ENCODE measurements around the gene GRM8.

Gene GRM8

DNA sequence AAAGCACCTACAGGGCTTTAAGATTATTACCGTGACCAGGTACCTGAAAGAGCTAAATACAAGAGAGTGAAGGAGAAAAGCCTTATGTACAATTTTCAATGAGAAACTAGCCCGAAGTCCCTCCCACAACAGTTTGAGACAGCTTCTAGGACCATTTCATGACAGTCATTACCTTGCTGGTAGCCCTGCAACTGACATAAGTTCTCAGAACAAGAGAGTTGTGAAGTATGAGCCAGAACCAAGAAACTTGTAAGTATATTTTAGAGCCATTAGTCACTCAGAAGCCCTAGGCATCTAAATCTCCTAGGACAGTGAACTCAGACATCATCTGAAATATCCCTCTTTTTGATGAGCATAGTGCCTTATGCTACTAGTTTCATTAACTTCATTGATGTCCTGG is 792.1 kb downstream of the GRM8 start:
- no peaks in the 10 kb centered on the region for H3K36me3 Mint-ChIP-seq (ENCODE audit: insufficient read depth)
- H3K4me1 Mint-ChIP-seq = no peaks in the 10 kb centered on the region
- ATAC-seq (replicated peaks; ENCODE audit: extremely low read depth, poor library complexity, severe bottlenecking) = no peak
- no peaks in the 10 kb centered on the region for H3K27me3 Mint-ChIP-seq
- no peak overlapping the region for H3K27ac Mint-ChIP-seq (ENCODE audit: low read depth)
- no peak for DNase-seq (ENCODE audit: low spot score in 2 of 2)
- H3K4me3 Mint-ChIP-seq = no peak overlapping the region
- peaks cover 6% of the 10 kb centered on the region for H3K9me3 Mint-ChIP-seq

DNA sequence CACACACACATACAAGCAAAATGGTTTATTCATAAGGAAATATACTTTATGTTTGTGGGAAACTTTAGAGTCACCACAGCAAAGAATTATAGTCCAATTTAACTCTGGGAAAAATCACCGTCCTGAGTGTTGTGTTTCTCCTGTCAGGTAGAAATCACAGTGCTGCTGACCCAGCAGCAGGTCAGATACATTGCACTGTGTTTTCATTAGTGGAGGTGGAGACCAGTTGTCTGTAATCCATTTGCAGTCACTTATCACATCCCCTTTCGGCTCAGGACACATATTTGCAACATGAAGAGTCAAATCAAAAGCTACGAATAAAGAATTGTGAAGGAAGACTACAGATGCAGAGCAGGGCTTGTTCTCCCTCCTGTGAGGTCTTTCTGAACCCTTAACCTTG is 799.6 kb downstream of the GRM8 start:
- Mint-ChIP-seq H3K9me3 (peaks cover 13% of the 10 kb centered on the region), H3K4me3 (no peak overlapping the region), H3K27ac (ENCODE audit: low read depth) (no peak overlapping the region), H3K27me3 (no peaks in the 10 kb centered on the region), H3K36me3 (ENCODE audit: insufficient read depth) (no peaks in the 10 kb centered on the region), H3K4me1 (no peaks in the 10 kb centered on the region)
- ATAC-seq (replicated peaks; ENCODE audit: extremely low read depth, poor library complexity, severe bottlenecking) = no peak
- no peak for DNase-seq (ENCODE audit: low spot score in 2 of 2)

DNA sequence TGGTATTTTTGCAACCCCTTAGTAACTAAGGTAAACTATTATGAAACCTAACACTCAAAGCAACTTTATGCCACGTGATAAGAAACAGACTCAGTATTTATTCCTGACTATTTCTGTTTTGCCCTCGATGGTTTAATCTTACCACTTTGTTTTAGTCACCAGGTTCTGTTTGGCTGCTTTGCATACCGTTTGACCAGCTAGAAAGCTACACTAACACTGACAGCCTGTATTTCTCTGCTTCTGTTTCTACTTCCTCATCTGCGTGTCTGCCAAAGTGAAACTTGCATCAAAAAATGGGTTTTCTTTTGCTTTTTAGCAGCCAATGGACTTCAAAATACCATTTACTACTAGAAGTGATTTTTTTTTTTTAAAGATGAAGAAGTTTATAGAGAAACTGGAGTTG is 802.5 kb downstream of the GRM8 start:
- ATAC-seq (replicated peaks; ENCODE audit: extremely low read depth, poor library complexity, severe bottlenecking) = no peak
- Mint-ChIP-seq H3K9me3 (peaks cover 13% of the 10 kb centered on the region), H3K27ac (ENCODE audit: low read depth) (no peak overlapping the region)

DNA sequence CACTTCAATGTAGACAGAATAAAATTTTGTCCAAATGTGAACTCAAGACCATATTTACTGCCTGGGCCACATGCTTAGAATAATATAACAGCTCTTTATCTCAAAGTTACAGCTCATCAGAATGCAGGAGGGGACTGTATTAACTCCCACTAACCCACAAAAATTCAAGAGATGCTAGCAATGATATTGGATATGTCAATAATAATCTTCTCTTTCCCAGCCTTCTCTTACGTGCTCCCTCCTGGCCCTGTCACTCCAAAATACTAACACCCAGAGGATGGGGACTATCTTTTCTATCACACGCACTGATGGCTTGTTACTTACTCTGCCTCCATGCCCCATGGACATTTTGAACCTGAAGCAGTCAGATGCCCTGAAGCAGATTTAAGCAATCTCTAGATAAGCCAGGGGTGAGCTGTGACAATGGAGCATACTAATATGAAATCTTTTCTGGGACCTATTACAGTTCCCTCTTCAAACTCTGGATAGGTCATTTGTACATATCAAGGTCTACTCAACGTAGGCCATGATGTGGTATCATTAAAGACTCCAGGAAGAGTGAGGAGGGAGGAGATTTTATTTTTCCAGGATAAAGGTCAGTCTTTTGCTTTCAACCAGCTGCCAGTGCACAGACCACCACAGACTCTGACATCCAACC is 803.0 kb downstream of the GRM8 start:
- Mint-ChIP-seq H3K36me3 (ENCODE audit: insufficient read depth) (no peaks in the 10 kb centered on the region), H3K9me3 (peaks cover 13% of the 10 kb centered on the region), H3K4me1 (no peaks in the 10 kb centered on the region), H3K27ac (ENCODE audit: low read depth) (no peak overlapping the region), H3K4me3 (no peak overlapping the region), H3K27me3 (no peaks in the 10 kb centered on the region)
- no peak for DNase-seq (ENCODE audit: low spot score in 2 of 2)
- no peak for ATAC-seq (replicated peaks; ENCODE audit: extremely low read depth, poor library complexity, severe bottlenecking)

More for the DNA sequence above, 802.5 kb downstream of the GRM8 start:
- no peak for DNase-seq (ENCODE audit: low spot score in 2 of 2)
- H3K36me3 Mint-ChIP-seq (ENCODE audit: insufficient read depth) = no peaks in the 10 kb centered on the region
- H3K4me1 Mint-ChIP-seq = no peaks in the 10 kb centered on the region
- H3K27me3 Mint-ChIP-seq = no peaks in the 10 kb centered on the region
- H3K4me3 Mint-ChIP-seq = no peak overlapping the region

DNA sequence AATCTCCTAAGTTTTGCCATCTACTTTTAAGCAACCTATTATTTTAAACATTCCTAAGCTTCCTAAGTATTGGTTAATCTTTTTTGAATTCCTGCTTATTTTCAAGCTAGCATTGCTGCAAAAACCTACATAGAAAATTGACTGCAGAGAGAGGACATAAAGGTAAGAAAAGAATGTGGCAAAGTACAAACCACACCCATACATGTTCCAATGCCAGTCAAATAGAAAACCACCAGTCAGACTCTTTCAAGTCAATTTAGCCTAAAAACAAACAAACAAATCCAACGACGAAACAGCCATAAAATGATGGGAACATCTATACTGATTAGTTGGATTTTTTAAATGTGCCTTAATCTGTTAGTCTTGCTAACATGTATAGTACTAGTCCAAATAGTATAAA is 804.8 kb downstream of the GRM8 start:
- Mint-ChIP-seq H3K27ac (ENCODE audit: low read depth) (no peak overlapping the region), H3K27me3 (no peaks in the 10 kb centered on the region), H3K4me3 (no peak overlapping the region), H3K9me3 (peaks cover 13% of the 10 kb centered on the region), H3K36me3 (ENCODE audit: insufficient read depth) (no peaks in the 10 kb centered on the region), H3K4me1 (no peaks in the 10 kb centered on the region)
- ATAC-seq (replicated peaks; ENCODE audit: extremely low read depth, poor library complexity, severe bottlenecking) (no peak), DNase-seq (ENCODE audit: low spot score in 2 of 2) (no peak)

DNA sequence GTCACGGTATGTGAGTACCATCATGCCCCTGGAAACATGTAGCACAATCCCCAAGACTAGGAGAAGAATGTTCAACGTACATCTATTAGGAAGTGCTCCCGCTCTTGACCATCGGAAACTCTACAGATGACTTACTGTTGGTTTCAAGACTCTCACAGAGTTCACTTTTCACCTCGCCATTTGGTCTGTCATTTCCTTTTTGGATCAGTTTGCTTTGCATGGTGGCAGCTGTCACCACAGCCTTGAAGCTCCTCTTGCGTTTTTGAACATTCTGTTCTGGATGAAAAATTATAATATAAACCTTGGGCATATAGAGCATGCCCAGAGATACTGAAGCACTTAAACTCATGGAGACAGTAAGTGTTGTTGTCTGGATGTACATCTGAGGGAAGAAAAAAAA is 806.8 kb downstream of the GRM8 start:
- Mint-ChIP-seq H3K4me3 (no peak overlapping the region), H3K36me3 (ENCODE audit: insufficient read depth) (no peaks in the 10 kb centered on the region), H3K4me1 (no peaks in the 10 kb centered on the region), H3K9me3 (peaks cover 5% of the 10 kb centered on the region), H3K27me3 (no peaks in the 10 kb centered on the region), H3K27ac (ENCODE audit: low read depth) (no peak overlapping the region)
- ATAC-seq (replicated peaks; ENCODE audit: extremely low read depth, poor library complexity, severe bottlenecking) = no peak
- no peak for DNase-seq (ENCODE audit: low spot score in 2 of 2)

DNA sequence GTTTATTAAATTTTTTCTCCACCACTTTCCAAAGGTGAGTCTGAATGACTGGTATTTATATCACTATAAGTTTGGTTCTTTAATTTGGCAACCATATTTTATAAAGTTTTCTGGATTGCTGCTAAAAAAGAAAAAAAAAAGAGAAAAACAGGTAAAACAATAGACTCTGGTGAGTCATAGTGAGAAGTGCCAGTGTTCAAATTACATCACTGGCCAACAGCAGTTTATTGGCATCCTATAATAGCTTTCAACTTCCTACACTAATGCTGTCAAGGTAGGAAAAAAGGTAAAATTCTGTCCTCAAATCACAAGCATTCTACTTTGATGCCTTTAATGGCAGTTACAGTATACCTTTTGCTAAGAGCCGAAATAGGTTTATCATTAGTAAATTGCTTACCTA is 808.8 kb downstream of the GRM8 start:
- no peak overlapping the region for H3K4me3 Mint-ChIP-seq
- peaks cover 6% of the 10 kb centered on the region for H3K9me3 Mint-ChIP-seq
- ATAC-seq (replicated peaks; ENCODE audit: extremely low read depth, poor library complexity, severe bottlenecking) (no peak), DNase-seq (ENCODE audit: low spot score in 2 of 2) (no peak)
- H3K27ac Mint-ChIP-seq (ENCODE audit: low read depth) = no peak overlapping the region
- no peaks in the 10 kb centered on the region for H3K27me3 Mint-ChIP-seq
- no peaks in the 10 kb centered on the region for H3K4me1 Mint-ChIP-seq
- no peaks in the 10 kb centered on the region for H3K36me3 Mint-ChIP-seq (ENCODE audit: insufficient read depth)

DNA sequence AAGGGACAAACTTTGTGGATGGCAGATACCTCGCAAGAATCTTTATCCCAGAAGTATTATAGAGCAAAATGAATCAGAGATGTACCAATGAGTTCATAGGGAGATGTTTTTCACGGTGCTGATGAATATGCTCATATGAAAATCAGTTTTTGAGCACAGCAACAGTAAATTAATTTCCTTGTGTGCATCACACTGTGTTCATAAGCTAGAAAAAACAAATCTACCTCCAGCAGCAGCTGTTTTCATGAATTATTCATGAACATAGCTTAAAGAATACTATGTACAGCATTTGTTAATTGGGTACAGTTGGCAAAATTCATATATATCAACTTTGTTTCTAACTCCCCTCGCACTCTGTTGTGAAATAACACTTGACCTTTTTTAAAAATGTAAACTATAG is 809.8 kb downstream of the GRM8 start:
- Mint-ChIP-seq H3K27ac (ENCODE audit: low read depth) (no peak overlapping the region), H3K27me3 (no peaks in the 10 kb centered on the region), H3K4me3 (no peak overlapping the region), H3K36me3 (ENCODE audit: insufficient read depth) (no peaks in the 10 kb centered on the region), H3K4me1 (no peaks in the 10 kb centered on the region), H3K9me3 (peaks cover 6% of the 10 kb centered on the region)
- DNase-seq (ENCODE audit: low spot score in 2 of 2) (no peak), ATAC-seq (replicated peaks; ENCODE audit: extremely low read depth, poor library complexity, severe bottlenecking) (no peak)

DNA sequence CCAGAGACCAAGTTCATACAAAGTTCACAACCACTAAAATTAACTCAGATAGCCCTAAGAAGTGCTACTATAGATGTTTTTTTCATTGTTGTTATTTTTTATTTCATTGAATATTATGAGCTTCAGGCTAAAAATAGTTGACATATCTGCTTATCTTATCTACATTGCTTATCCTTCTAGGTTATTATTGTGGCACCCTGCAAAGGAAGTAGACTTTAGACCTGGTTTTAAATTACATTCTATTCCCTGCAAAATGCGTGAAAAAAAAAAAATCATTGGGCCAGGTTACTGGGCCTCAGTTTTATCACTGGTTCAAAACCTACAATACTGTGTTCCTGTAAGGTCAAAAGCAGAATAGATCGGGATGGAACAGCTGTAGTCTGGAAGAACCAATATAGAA is 811.0 kb downstream of the GRM8 start:
- ATAC-seq (replicated peaks; ENCODE audit: extremely low read depth, poor library complexity, severe bottlenecking) (no peak), DNase-seq (ENCODE audit: low spot score in 2 of 2) (no peak)
- Mint-ChIP-seq H3K36me3 (ENCODE audit: insufficient read depth) (no peaks in the 10 kb centered on the region), H3K9me3 (peaks cover 6% of the 10 kb centered on the region), H3K4me3 (no peak overlapping the region), H3K27ac (ENCODE audit: low read depth) (no peak overlapping the region), H3K27me3 (no peaks in the 10 kb centered on the region), H3K4me1 (no peaks in the 10 kb centered on the region)

DNA sequence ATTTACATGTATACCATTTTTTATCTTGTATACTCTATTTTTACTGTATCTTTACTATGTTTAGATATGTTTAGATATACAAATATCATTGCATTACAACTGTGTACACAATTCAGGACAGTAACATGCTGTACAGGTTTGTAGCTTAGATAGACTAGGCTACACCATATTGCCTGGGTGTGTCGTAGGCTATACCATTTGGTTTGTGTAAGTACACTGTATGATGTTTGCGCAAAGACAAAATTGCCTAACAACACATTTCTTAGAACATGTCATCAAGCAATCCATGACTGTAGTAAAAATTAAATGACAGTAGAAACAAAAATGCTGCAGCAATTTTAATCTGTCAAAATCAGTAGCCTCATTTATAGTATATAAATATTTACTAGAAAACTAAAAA is 812.2 kb downstream of the GRM8 start:
- Mint-ChIP-seq H3K27ac (ENCODE audit: low read depth) (no peak overlapping the region), H3K4me3 (no peak overlapping the region), H3K36me3 (ENCODE audit: insufficient read depth) (no peaks in the 10 kb centered on the region), H3K27me3 (no peaks in the 10 kb centered on the region), H3K9me3 (peaks cover 6% of the 10 kb centered on the region), H3K4me1 (no peaks in the 10 kb centered on the region)
- no peak for DNase-seq (ENCODE audit: low spot score in 2 of 2)
- no peak for ATAC-seq (replicated peaks; ENCODE audit: extremely low read depth, poor library complexity, severe bottlenecking)

DNA sequence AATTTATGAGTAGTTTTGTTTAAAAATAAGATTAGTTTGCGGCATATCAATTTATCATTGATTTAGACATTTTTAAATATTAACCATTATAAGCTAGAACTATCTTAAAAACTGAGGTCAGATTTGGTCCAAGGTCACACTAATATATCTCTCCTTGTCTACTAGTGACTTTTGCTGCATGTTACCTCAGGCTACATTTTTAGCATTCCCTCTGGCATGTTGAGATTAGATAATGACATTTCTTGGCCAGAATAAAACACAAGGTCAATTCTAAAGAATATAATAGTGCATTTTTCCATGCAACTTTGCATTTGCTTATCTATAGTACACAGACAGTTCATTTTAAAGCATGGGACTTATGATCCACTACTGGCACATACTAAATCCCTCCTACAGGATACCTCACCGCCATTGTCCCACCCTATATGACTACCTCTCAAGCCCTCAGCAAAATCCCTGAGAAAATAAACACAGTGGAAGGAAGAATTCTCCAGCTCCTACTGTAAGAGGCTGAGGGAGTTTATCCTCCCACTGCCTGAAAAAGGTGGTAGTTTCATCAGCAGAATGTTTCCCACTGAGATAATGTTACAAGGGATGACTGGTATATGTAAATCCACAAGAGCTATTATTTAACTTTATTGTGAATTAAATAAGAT is 816.4 kb downstream of the GRM8 start:
- DNase-seq (ENCODE audit: low spot score in 2 of 2) (no peak), ATAC-seq (replicated peaks; ENCODE audit: extremely low read depth, poor library complexity, severe bottlenecking) (no peak)
- Mint-ChIP-seq H3K27ac (ENCODE audit: low read depth) (no peak overlapping the region), H3K36me3 (ENCODE audit: insufficient read depth) (no peaks in the 10 kb centered on the region), H3K9me3 (peaks cover 12% of the 10 kb centered on the region), H3K4me3 (no peak overlapping the region), H3K27me3 (no peaks in the 10 kb centered on the region), H3K4me1 (no peaks in the 10 kb centered on the region)

DNA sequence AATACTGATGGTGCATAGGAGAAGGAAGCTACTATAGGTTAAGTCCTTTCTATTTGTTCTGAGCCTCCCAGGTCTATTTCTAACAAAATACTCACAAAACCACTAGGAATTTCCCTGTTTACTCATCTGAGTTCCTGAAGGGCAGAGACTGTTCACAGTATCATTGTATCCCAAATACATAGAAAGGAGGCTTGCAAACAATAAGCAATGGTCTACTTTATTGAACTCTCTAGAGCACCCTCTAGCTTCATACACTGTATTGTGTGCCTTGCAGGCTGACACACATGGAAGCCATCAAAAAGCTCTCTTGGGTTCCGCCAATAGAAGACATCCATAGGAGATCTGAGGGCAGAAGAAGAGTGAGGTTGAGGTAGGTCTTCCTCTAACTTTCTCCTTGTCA is 826.1 kb downstream of the GRM8 start:
- Mint-ChIP-seq H3K4me1 (no peaks in the 10 kb centered on the region), H3K4me3 (no peak overlapping the region), H3K9me3 (peaks cover 19% of the 10 kb centered on the region), H3K27ac (ENCODE audit: low read depth) (no peak overlapping the region), H3K36me3 (ENCODE audit: insufficient read depth) (no peaks in the 10 kb centered on the region), H3K27me3 (no peaks in the 10 kb centered on the region)
- no peak for DNase-seq (ENCODE audit: low spot score in 2 of 2)
- no peak for ATAC-seq (replicated peaks; ENCODE audit: extremely low read depth, poor library complexity, severe bottlenecking)

DNA sequence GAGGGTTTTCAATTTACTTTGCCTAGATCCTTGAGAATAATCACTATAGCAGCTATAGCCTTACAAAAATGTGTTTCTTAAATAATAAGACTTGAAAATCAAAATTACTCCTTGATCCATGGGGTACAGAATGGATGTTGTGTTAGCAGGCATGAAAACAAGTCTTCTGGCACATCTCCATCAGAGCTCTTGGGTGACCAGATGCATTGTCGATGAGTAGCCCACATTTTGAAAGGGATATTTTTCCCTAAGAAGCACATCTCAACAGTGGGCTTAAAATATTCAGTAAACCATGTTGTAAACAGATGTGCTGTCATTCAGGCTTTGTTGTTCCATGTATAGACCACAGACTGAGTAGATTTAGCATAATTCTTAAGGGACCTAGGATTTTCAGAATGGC is 827.8 kb downstream of the GRM8 start:
- no peaks in the 10 kb centered on the region for H3K4me1 Mint-ChIP-seq
- no peak overlapping the region for H3K4me3 Mint-ChIP-seq
- H3K27me3 Mint-ChIP-seq = no peaks in the 10 kb centered on the region
- DNase-seq (ENCODE audit: low spot score in 2 of 2) = no peak
- H3K27ac Mint-ChIP-seq (ENCODE audit: low read depth) = no peak overlapping the region
- H3K36me3 Mint-ChIP-seq (ENCODE audit: insufficient read depth) = no peaks in the 10 kb centered on the region
- H3K9me3 Mint-ChIP-seq = peaks cover 24% of the 10 kb centered on the region
- ATAC-seq (replicated peaks; ENCODE audit: extremely low read depth, poor library complexity, severe bottlenecking) = no peak

Measured in central memory CD8-positive, alpha-beta T cell (primary cell).